ENCODE data around the gene PDE8A. TPM values are rescaled to one million over a fixed set of nuclear protein-coding genes. Genes with fewer than 3 reads are reported as not detected.

The PDE8A gene
- total RNA-seq, 4 donors from 2014 or later: 69.0 to 109 (median 89.5) TPM

- H3K27ac ChIP-seq: no peak overlapping the region
- no peak for TF ChIP-seq POLR2A (IDR thresholded peaks at IDR 0.05)
- no peak for TF ChIP-seq CTCF (IDR thresholded peaks at IDR 0.05)
- no peaks in the 10 kb centered on the region for H3K27me3 ChIP-seq
- H3K9me3 ChIP-seq: no peaks in the 10 kb centered on the region
- no peak for DNase-seq
- peaks cover 0 to 64% (median 0%) of the 10 kb centered on the region in 3 donors for H3K36me3 ChIP-seq
- H3K4me3 ChIP-seq: no peak overlapping the region
- no peaks in the 10 kb centered on the region for H3K4me1 ChIP-seq
Measured at GRCh38 chr15:85097250-85097649, 115.6 kb downstream of the PDE8A start.

- H3K4me1 ChIP-seq: no peaks in the 10 kb centered on the region
- TF ChIP-seq CTCF (IDR thresholded peaks at IDR 0.05): no peak
- no peak for TF ChIP-seq POLR2A (IDR thresholded peaks at IDR 0.05)
- H3K4me3 ChIP-seq: no peak overlapping the region
- peaks cover 0 to 61% (median 0%) of the 10 kb centered on the region in 3 donors for H3K36me3 ChIP-seq
- no peaks in the 10 kb centered on the region for H3K9me3 ChIP-seq
- H3K27me3 ChIP-seq: no peaks in the 10 kb centered on the region
- H3K27ac ChIP-seq: no peak overlapping the region
- no peak for DNase-seq
Measured at GRCh38 chr15:85097725-85098124, 116.1 kb downstream of the PDE8A start.

- H3K4me1 ChIP-seq: no peaks in the 10 kb centered on the region
- H3K27me3 ChIP-seq: no peaks in the 10 kb centered on the region
- TF ChIP-seq POLR2A (IDR thresholded peaks at IDR 0.05): no peak
- TF ChIP-seq CTCF (IDR thresholded peaks at IDR 0.05): no peak
- no peak overlapping the region for H3K27ac ChIP-seq
- H3K36me3 ChIP-seq: peaks cover 0 to 62% (median 0%) of the 10 kb centered on the region in 3 donors
- H3K4me3 ChIP-seq: no peak overlapping the region
- no peaks in the 10 kb centered on the region for H3K9me3 ChIP-seq
- no peak for DNase-seq
Measured at GRCh38 chr15:85099195-85099803, 117.6 kb downstream of the PDE8A start.

GRCh38 chr15:85100186-85100937 lies 118.7 kb downstream of the PDE8A start:
- no peaks in the 10 kb centered on the region for H3K4me1 ChIP-seq
- DNase-seq: no peak
- H3K36me3 ChIP-seq: peaks cover 0 to 58% (median 0%) of the 10 kb centered on the region in 3 donors
- H3K27me3 ChIP-seq: no peaks in the 10 kb centered on the region
- H3K9me3 ChIP-seq: no peaks in the 10 kb centered on the region
- H3K4me3 ChIP-seq: no peak overlapping the region
- no peak for TF ChIP-seq POLR2A (IDR thresholded peaks at IDR 0.05)
- no peak for TF ChIP-seq CTCF (IDR thresholded peaks at IDR 0.05)
- no peak overlapping the region for H3K27ac ChIP-seq

GRCh38 chr15:85104584-85104983 lies 122.9 kb downstream of the PDE8A start:
- TF ChIP-seq POLR2A (IDR thresholded peaks at IDR 0.05) (no peak), CTCF (IDR thresholded peaks at IDR 0.05) (no peak)

More at GRCh38 chr15:85104584-85104983, 122.9 kb downstream of the PDE8A start:
- no peak overlapping the region for H3K4me3 ChIP-seq
- H3K4me1 ChIP-seq: no peaks in the 10 kb centered on the region
- DNase-seq: no peak
- no peaks in the 10 kb centered on the region for H3K9me3 ChIP-seq
- H3K27ac ChIP-seq: no peak overlapping the region
- H3K36me3 ChIP-seq: peaks cover 0 to 42% (median 0%) of the 10 kb centered on the region in 3 donors
- no peaks in the 10 kb centered on the region for H3K27me3 ChIP-seq
